IMR-90 (cell line): Measurements from ENCODE around the gene TTLL11. TPM values are rescaled to one million over a fixed set of nuclear protein-coding genes. Genes with fewer than 3 reads are reported as not detected.

ENCODE experiments used
- ATAC-seq: fragments of 200-7000 bp; cut with Tn5 transposase; 2 replicates; pipeline ENCODE4 v1.9.1; 2020; ENCODE audit warnings: low read depth, mild to moderate bottlenecking, moderate library complexity
- BruUV-seq: library from RNA; stranded (reverse); fragments of 400-500 nt; replicated peaks from 2 replicates; lab custom pipeline; 2021; lab: Mats Ljungman, UMichigan
- CTCF ChIA-PET: fragments of 300-600 bp; formaldehyde crosslinking; extraction: SDS; loops from one replicate; lab custom pipeline; 2021; ENCODE audit warnings: antibody characterized with exemption; lab: Yijun Ruan, JAX
- POLR2A ChIA-PET: fragments of 300-600 bp; sonication (Branson Sonifier 250); formaldehyde crosslinking; loops from one replicate; lab custom pipeline; 2022; ENCODE audit warnings: antibody characterized with exemption; ENCODE audit not compliant: unreplicated experiment; lab: Charles Lee
- DNase-seq: peaks from one replicate; pipeline ENCODE4 v3.0.0; 2013
- H2AFZ ChIP-seq: replicated peaks from 2 replicates; pipeline ENCODE3; 2013; ENCODE audit warnings: low read length, mild to moderate bottlenecking; ENCODE audit not compliant: poor library complexity
- H2AK5ac ChIP-seq: 2 replicates; pipeline ENCODE4 v1.6.1; 2013; ENCODE audit warnings: low read depth, low read length, inconsistent platforms
- H2AK9ac ChIP-seq: replicated peaks from 2 replicates; pipeline ENCODE3; 2013; ENCODE audit warnings: mild to moderate bottlenecking, low read depth, low read length, moderate library complexity; ENCODE audit not compliant: poor library complexity
- H2BK120ac ChIP-seq: 2 replicates; pipeline ENCODE4 v1.6.1; 2013; ENCODE audit warnings: low read depth, low read length, inconsistent platforms
- H2BK15ac ChIP-seq: 3 replicates; pipeline ENCODE4 v1.6.1; 2013; ENCODE audit warnings: low read depth, low read length, inconsistent platforms
- H2BK20ac ChIP-seq: 2 replicates; pipeline ENCODE4 v1.6.1; 2013; ENCODE audit warnings: low read depth, mild to moderate bottlenecking, inconsistent platforms, low read length, moderate library complexity
- H2BK5ac ChIP-seq: 2 replicates; pipeline ENCODE4 v1.6.1; 2013; ENCODE audit warnings: mild to moderate bottlenecking, low read depth, low read length, inconsistent platforms; ENCODE audit not compliant: poor library complexity, severe bottlenecking
- H3K14ac ChIP-seq: replicated peaks from 2 replicates; pipeline ENCODE4 v1.6.1; 2013; ENCODE audit warnings: low read depth, low read length, inconsistent platforms
- H3K18ac ChIP-seq: 2 replicates; pipeline ENCODE4 v1.6.1; 2013; ENCODE audit warnings: low read depth, low read length, control low read depth
- H3K23ac ChIP-seq: 2 replicates; pipeline ENCODE4 v1.6.1; 2013; ENCODE audit warnings: low read depth, low read length, inconsistent platforms
- H3K27ac ChIP-seq: 2 replicates; pipeline ENCODE4 v1.5.1; 2013; ENCODE audit warnings: mild to moderate bottlenecking, control low read depth, low read length; ENCODE audit not compliant: insufficient read depth
- H3K27me3 ChIP-seq: 2 replicates; pipeline ENCODE4 v1.6.1; 2013; ENCODE audit warnings: low read length; ENCODE audit not compliant: control insufficient read depth, insufficient read depth
- H3K36me3 ChIP-seq: 2 replicates; pipeline ENCODE4 v1.6.1; 2013; ENCODE audit warnings: low read length, mixed read lengths; ENCODE audit not compliant: control insufficient read depth, insufficient read depth
- H3K4ac ChIP-seq: 2 replicates; pipeline ENCODE4 v1.6.1; 2013; ENCODE audit warnings: low read depth, low read length, inconsistent platforms
- H3K4me1 ChIP-seq: 2 replicates; pipeline ENCODE4 v1.6.1; 2013; ENCODE audit warnings: low read length, mixed read lengths; ENCODE audit not compliant: control insufficient read depth, insufficient read depth
- H3K4me2 ChIP-seq: 2 replicates; pipeline ENCODE4 v1.6.1; 2013; ENCODE audit warnings: low read depth, mild to moderate bottlenecking, control low read depth, low read length, moderate library complexity
- H3K4me3 ChIP-seq: 2 replicates; pipeline ENCODE4 v1.5.1; 2013; ENCODE audit warnings: low read depth, mild to moderate bottlenecking, control low read depth, low read length, moderate library complexity; ENCODE audit not compliant: insufficient read depth
- H3K56ac ChIP-seq: 2 replicates; pipeline ENCODE4 v1.6.1; 2013; ENCODE audit warnings: low read length, inconsistent platforms; ENCODE audit not compliant: insufficient read depth; ENCODE audit errors: extremely low read depth
- H3K79me1 ChIP-seq, 2 experiments: 2 replicates each; pipeline ENCODE4 v1.6.1; 2013; ENCODE audit warnings: low read length in 2 of 2, inconsistent platforms in 1 of 2, low read depth in 1 of 2
- H3K9ac ChIP-seq: 2 replicates; pipeline ENCODE4 v1.6.1; 2013; ENCODE audit warnings: low read depth, low read length, control low read depth
- H3K9me1 ChIP-seq: 2 replicates; pipeline ENCODE4 v1.6.1; 2013; ENCODE audit warnings: low read length, inconsistent platforms; ENCODE audit not compliant: insufficient read depth
- H3K9me3 ChIP-seq: 2 replicates; pipeline ENCODE4 v1.6.1; 2013; ENCODE audit warnings: low read length; ENCODE audit not compliant: control insufficient read depth, insufficient read depth
- H4K20me1 ChIP-seq: 2 replicates; pipeline ENCODE4 v1.6.1; 2013; ENCODE audit warnings: low read length, inconsistent platforms; ENCODE audit not compliant: insufficient read depth
- H4K5ac ChIP-seq: 2 replicates; pipeline ENCODE4 v1.6.1; 2013; ENCODE audit warnings: mild to moderate bottlenecking, low read depth, low read length, control low read depth
- H4K8ac ChIP-seq, 2 experiments: 2 replicates each; pipeline ENCODE4 v1.6.1; 2013; ENCODE audit warnings: low read depth in 2 of 2, low read length in 2 of 2, control low read depth in 1 of 2, inconsistent platforms in 1 of 2
- H4K91ac ChIP-seq: 2 replicates; pipeline ENCODE4 v1.6.1; 2013; ENCODE audit warnings: low read depth, low read length, inconsistent platforms; ENCODE audit not compliant: insufficient read depth
- BHLHE40 ChIP-seq: fragments of 150-350 bp; IDR thresholded peaks from 2 replicates; pipeline ENCODE4 v1.6.1; 2016; ENCODE audit warnings: mild to moderate bottlenecking, low read depth, low read length
- CEBPB ChIP-seq: IDR thresholded peaks from 2 replicates; pipeline ENCODE4 v1.6.1; 2012; ENCODE audit warnings: low read depth, low read length, improper control_type of control experiment
- CTCF ChIP-seq: conservative IDR thresholded peaks from 2 replicates; pipeline ENCODE4 v1.5.1; 2012; ENCODE audit warnings: mild to moderate bottlenecking, low read depth, low read length, improper control_type of control experiment
- NFE2L2 ChIP-seq: fragments of 150-350 bp; IDR thresholded peaks from 2 replicates; pipeline ENCODE4 v1.6.1; 2016; ENCODE audit warnings: low read depth, mild to moderate bottlenecking, low read length
- POLR2A ChIP-seq: IDR thresholded peaks from 2 replicates; pipeline ENCODE4 v1.6.1; 2012; ENCODE audit warnings: mild to moderate bottlenecking, low read depth, low read length
- RFX5 ChIP-seq: IDR thresholded peaks from 2 replicates; pipeline ENCODE4 v1.8.0; 2012; ENCODE audit warnings: low read depth, mild to moderate bottlenecking, low read length, moderate library complexity
- USF2 ChIP-seq: fragments of 150-350 bp; IDR thresholded peaks from 2 replicates; pipeline ENCODE4 v1.6.1; 2017; ENCODE audit warnings: mild to moderate bottlenecking, antibody characterized with exemption, low read length, low read depth
- WGBS, 2 experiments: methylation state at CpG; one replicate each; pipeline versions ENCODE4 v1.1.5 to v1.1.7; 2013; ENCODE audit warnings: missing lambda C conversion rate in 2 of 2; ENCODE audit not compliant: insufficient read length in 1 of 2; ENCODE audit errors: extremely low coverage in 2 of 2; 5-methylcytosine and 5-hydroxymethylcytosine counted together
- dilution Hi-C: fragments of 300-500 bp; cut with HindIII; formaldehyde crosslinking; loops from one replicate; pipeline ENCODE4 v1.14.3; 2018; ENCODE audit warnings: low sequenced_read_pairs; ENCODE audit not compliant: unreplicated experiment
- in situ Hi-C: fragments of 300-500 bp; cut with MboI; formaldehyde crosslinking; loops from 3 replicates; pipeline ENCODE4 v1.14.3; 2019; ENCODE audit warnings: low sequenced_read_pairs, inconsistent platforms, mixed read lengths
- intact Hi-C: fragments of 100-400 bp; cut with micrococcal nuclease; formaldehyde crosslinking; loops from 2 replicates; pipeline ENCODE4 v1.10.0; 2022
- polyA plus RNA-seq, 3 experiments: library from polyadenylated mRNA; depleted of rRNA; stranded (reverse); fragments of >200 nt; gene quantifications; 2 replicates each; pipeline ENCODE4 v1.2.3, GENCODE V29; 2012; ENCODE audit warnings: low replicate concordance in 1 of 3
- total RNA-seq: library from RNA; depleted of rRNA; stranded (reverse); fragments of >200 nt; gene quantifications from 2 replicates; pipeline ENCODE4 v1.2.3, GENCODE V29; 2012

Gene TTLL11
- total and polyA plus RNA-seq, 2 of the 4 experiments (the other 2 are of a cell fraction) = 2.0 to 4.6 TPM

- no peak overlapping the region for H3K4ac ChIP-seq
- no peak overlapping the region for H3K9ac ChIP-seq
- no peaks in the 10 kb centered on the region; the same call in 1 of the 2 replicates for H3K27me3 ChIP-seq
- peaks cover 3% of the 10 kb centered on the region; the same call in 1 of the 2 replicates for H3K4me1 ChIP-seq
- H3K14ac ChIP-seq = no peak overlapping the region
- H4K20me1 ChIP-seq = no peaks in the 10 kb centered on the region
- H3K9me3 ChIP-seq = peaks cover 2% of the 10 kb centered on the region; the same call in 1 of the 2 replicates
- H2BK5ac ChIP-seq = no peak overlapping the region
- H2AK5ac ChIP-seq = no peak overlapping the region
- no peak overlapping the region for H3K56ac ChIP-seq
- no peaks in the 10 kb centered on the region; the same call in 1 of the 2 replicates for H3K9me1 ChIP-seq
- ChIA-PET POLR2A (no interaction called here), CTCF (no interaction called here)
- no peak overlapping the region for H4K5ac ChIP-seq
- no peak overlapping the region for H3K18ac ChIP-seq
- dilution Hi-C loops = no loop called here
- TF ChIP-seq POLR2A = no peak
- no peak for TF ChIP-seq RFX5
- no peak for TF ChIP-seq NFE2L2
- TF ChIP-seq USF2 = no peak
- TF ChIP-seq CTCF = no peak
- TF ChIP-seq CEBPB = no peak
- TF ChIP-seq BHLHE40 = no peak
- no peak overlapping the region for H2BK15ac ChIP-seq
- no peak overlapping the region for H4K8ac ChIP-seq
- no peak overlapping the region for H3K23ac ChIP-seq
- H3K4me2 ChIP-seq = no peak overlapping the region
- no peaks in the 10 kb centered on the region for H3K79me1 ChIP-seq
- no peak for ATAC-seq
- H2AFZ ChIP-seq = no peak overlapping the region
- no peak overlapping the region for H2AK9ac ChIP-seq
- no TSS peak for BruUV-seq
- no peak overlapping the region for H2BK120ac ChIP-seq
- no CpG with 5 or more reads among the region's 9 CpGs for WGBS, 2 experiments
- DNase-seq = no peak
- H2BK20ac ChIP-seq = no peak overlapping the region
- no peak overlapping the region for H3K4me3 ChIP-seq
- no peak overlapping the region for H4K91ac ChIP-seq
- no peaks in the 10 kb centered on the region for H3K36me3 ChIP-seq
- intact Hi-C loops = no loop called here
- in situ Hi-C loops = no loop called here
- no peak overlapping the region for H3K27ac ChIP-seq
Measured at GRCh38 chr9:121851641-121852091, 241.4 kb downstream of the TTLL11 start.
